Parathyroid adenoma (tissue), 2 donors: ENCODE results near the gene PON2.

Experiments used
- H2AFZ ChIP-seq: fragments of 300-600 bp; sonication (generic); one replicate; pipeline ENCODE4 v1.7.0; 2017; ENCODE audit warnings: antibody characterized with exemption, mild to moderate bottlenecking
- H3K27ac ChIP-seq: fragments of 300-600 bp; sonication (generic); one replicate; pipeline ENCODE4 v1.7.0; 2017
- H3K27me3 ChIP-seq: fragments of 300-600 bp; sonication (generic); one replicate; pipeline ENCODE4 v1.7.0; 2017; ENCODE audit warnings: low read length; ENCODE audit not compliant: control insufficient read depth, insufficient read depth
- H3K36me3 ChIP-seq: fragments of 300-600 bp; sonication (generic); one replicate; pipeline ENCODE4 v1.7.0; 2017; ENCODE audit warnings: low read length; ENCODE audit not compliant: control insufficient read depth, insufficient read depth
- H3K4me1 ChIP-seq: fragments of 300-600 bp; sonication (generic); one replicate; pipeline ENCODE4 v1.7.0; 2017; ENCODE audit warnings: control low read depth
- H3K4me2 ChIP-seq: fragments of 300-600 bp; sonication (generic); one replicate; pipeline ENCODE4 v1.7.0; 2017; ENCODE audit warnings: low read length
- H3K4me3 ChIP-seq: fragments of 300-600 bp; sonication (generic); one replicate; pipeline ENCODE4 v1.7.0; 2017; ENCODE audit warnings: low read depth, low read length
- H3K79me2 ChIP-seq: fragments of 300-600 bp; sonication (generic); one replicate; pipeline ENCODE4 v1.7.0; 2017; ENCODE audit warnings: control low read depth
- H3K9ac ChIP-seq: fragments of 300-600 bp; sonication (generic); one replicate; pipeline ENCODE4 v1.7.0; 2017; ENCODE audit warnings: mild to moderate bottlenecking
- H3K9me3 ChIP-seq: fragments of 300-600 bp; sonication (generic); one replicate; pipeline ENCODE4 v1.7.0; 2017; ENCODE audit warnings: low read length; ENCODE audit not compliant: control insufficient read depth
- CTCF ChIP-seq: fragments of 300-600 bp; sonication (generic); IDR thresholded peaks from one replicate; pipeline ENCODE4 v1.7.0; 2017; ENCODE audit warnings: antibody characterized with exemption, mild to moderate bottlenecking
- donor health status: primary hyperparathyroidism.

Gene PON2

GRCh38 chr7:95411036-95411435, 23.8 kb downstream of the PON2 start:
- Histone ChIP-seq H3K9ac (no peak overlapping the region), H3K27ac (no peak overlapping the region), H3K4me1 (no peaks in the 10 kb centered on the region), H3K4me2 (no peak overlapping the region), H3K27me3 (no peaks in the 10 kb centered on the region), H3K79me2 (no peaks in the 10 kb centered on the region), H3K36me3 (no peaks in the 10 kb centered on the region), H3K9me3 (no peaks in the 10 kb centered on the region), H3K4me3 (no peak overlapping the region), H2AFZ (no peak overlapping the region)
- no peak for TF ChIP-seq CTCF

- H3K4me1 ChIP-seq = peaks cover 11% of the 10 kb centered on the region
- no peak overlapping the region for H3K27ac ChIP-seq
- H3K27me3 ChIP-seq = no peaks in the 10 kb centered on the region
- no peaks in the 10 kb centered on the region for H3K36me3 ChIP-seq
- H3K4me3 ChIP-seq = no peak overlapping the region
- no peak for TF ChIP-seq CTCF
- no peaks in the 10 kb centered on the region for H3K79me2 ChIP-seq
- H3K9ac ChIP-seq = no peak overlapping the region
- H3K9me3 ChIP-seq = no peaks in the 10 kb centered on the region
- H2AFZ ChIP-seq = no peak overlapping the region
- no peak overlapping the region for H3K4me2 ChIP-seq
Measured at GRCh38 chr7:95407751-95408150, 27.1 kb downstream of the PON2 start.

GRCh38 chr7:95405800-95406199, 29.0 kb downstream of the PON2 start:
- Histone ChIP-seq H2AFZ (no peak overlapping the region), H3K4me1 (peaks cover 11% of the 10 kb centered on the region), H3K79me2 (no peaks in the 10 kb centered on the region), H3K9ac (no peak overlapping the region), H3K27me3 (no peaks in the 10 kb centered on the region), H3K4me2 (no peak overlapping the region), H3K9me3 (no peaks in the 10 kb centered on the region), H3K4me3 (no peak overlapping the region), H3K27ac (no peak overlapping the region), H3K36me3 (no peaks in the 10 kb centered on the region)
- no peak for TF ChIP-seq CTCF

- Histone ChIP-seq H3K27ac (no peak overlapping the region), H3K27me3 (no peaks in the 10 kb centered on the region), H3K9me3 (no peaks in the 10 kb centered on the region), H3K4me3 (no peak overlapping the region), H2AFZ (no peak overlapping the region), H3K4me1 (peaks cover 11% of the 10 kb centered on the region), H3K4me2 (no peak overlapping the region), H3K79me2 (no peaks in the 10 kb centered on the region), H3K36me3 (no peaks in the 10 kb centered on the region), H3K9ac (no peak overlapping the region)
- no peak for TF ChIP-seq CTCF
Measured at GRCh38 chr7:95405208-95405607, 29.6 kb downstream of the PON2 start.

- no peak for TF ChIP-seq CTCF
Measured at GRCh38 chr7:95404316-95404865, 30.4 kb downstream of the PON2 start.

More at GRCh38 chr7:95404316-95404865, 30.4 kb downstream of the PON2 start:
- no peak overlapping the region for H2AFZ ChIP-seq
- H3K27me3 ChIP-seq = no peaks in the 10 kb centered on the region
- no peak overlapping the region for H3K4me3 ChIP-seq
- H3K79me2 ChIP-seq = no peaks in the 10 kb centered on the region
- H3K9ac ChIP-seq = no peak overlapping the region
- no peak overlapping the region for H3K27ac ChIP-seq
- H3K4me2 ChIP-seq = no peak overlapping the region
- no peaks in the 10 kb centered on the region for H3K36me3 ChIP-seq
- peaks cover 11% of the 10 kb centered on the region for H3K4me1 ChIP-seq
- H3K9me3 ChIP-seq = no peaks in the 10 kb centered on the region
